Large intestine (tissue), 3 donors: ENCODE results near the gene CNTROB. TPM values are rescaled to one million over a fixed set of nuclear protein-coding genes. Genes with fewer than 3 reads are reported as not detected.

Experiments used
- DNase-seq, 2 donors: peaks; one replicate each; pipeline versions ENCODE4 v3.0.0 to v3.0.0-alpha.2; 2013
- H3K27ac ChIP-seq: one replicate; pipeline ENCODE4 v1.5.1; 2013; ENCODE audit warnings: low read length
- H3K27me3 ChIP-seq: 2 replicates; pipeline ENCODE4 v1.6.1; 2013; ENCODE audit warnings: low read length; ENCODE audit not compliant: control insufficient read depth, insufficient read depth
- H3K36me3 ChIP-seq: 2 replicates; pipeline ENCODE4 v1.6.1; 2013; ENCODE audit warnings: low read length; ENCODE audit not compliant: control insufficient read depth, insufficient read depth
- H3K4me1 ChIP-seq: one replicate; pipeline ENCODE4 v1.6.1; 2013; ENCODE audit warnings: low read length; ENCODE audit not compliant: control insufficient read depth, insufficient read depth
- H3K4me3 ChIP-seq: one replicate; pipeline ENCODE4 v1.5.1; 2013; ENCODE audit warnings: low read length
- H3K9me3 ChIP-seq: one replicate; pipeline ENCODE4 v1.6.1; 2013; ENCODE audit warnings: mild to moderate bottlenecking, low read depth, low read length, moderate library complexity; ENCODE audit not compliant: control insufficient read depth
- WGBS: methylation state at CpG from one replicate; pipeline ENCODE4 v1.1.5; 2013; ENCODE audit warnings: low lambda C conversion rate; ENCODE audit not compliant: insufficient coverage; 5-methylcytosine and 5-hydroxymethylcytosine counted together
- polyA plus RNA-seq: library from polyadenylated mRNA; unstranded; fragments of 120-200 nt; gene quantifications from one replicate; pipeline ENCODE4 v1.2.1, GENCODE V29; 2013

The CNTROB gene
- polyA plus RNA-seq, 1 donor = 30.1 TPM

DNA sequence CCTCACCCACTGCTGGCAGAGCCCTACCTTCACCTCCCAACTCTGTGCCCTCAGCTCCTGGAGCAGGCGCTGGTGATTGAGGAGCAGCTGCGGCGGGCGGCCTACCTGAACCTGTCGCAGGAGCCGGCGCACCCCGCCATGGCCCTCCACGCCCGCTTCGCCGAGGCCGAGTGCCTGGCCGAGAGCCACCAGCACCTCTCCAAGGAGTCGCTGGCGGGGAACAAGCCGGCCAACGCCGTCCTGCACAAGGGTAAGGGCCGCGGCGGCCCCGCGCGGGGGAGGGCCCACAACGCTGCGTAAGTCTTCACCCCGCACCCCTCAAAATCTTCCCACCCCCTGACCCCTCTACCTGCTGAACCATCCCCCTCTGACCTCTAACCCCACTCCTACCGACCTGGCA is 22.9 kb upstream of the CNTROB start:
- H3K27me3 ChIP-seq = no peaks in the 10 kb centered on the region
- no peak for DNase-seq
- no peaks in the 10 kb centered on the region for H3K4me1 ChIP-seq
- H3K27ac ChIP-seq = no peak overlapping the region
- H3K36me3 ChIP-seq = peaks cover 81% of the 10 kb centered on the region
- H3K9me3 ChIP-seq = no peaks in the 10 kb centered on the region
- WGBS = no CpG with 5 or more reads among the region's 29 CpGs
- no peak overlapping the region for H3K4me3 ChIP-seq

DNA sequence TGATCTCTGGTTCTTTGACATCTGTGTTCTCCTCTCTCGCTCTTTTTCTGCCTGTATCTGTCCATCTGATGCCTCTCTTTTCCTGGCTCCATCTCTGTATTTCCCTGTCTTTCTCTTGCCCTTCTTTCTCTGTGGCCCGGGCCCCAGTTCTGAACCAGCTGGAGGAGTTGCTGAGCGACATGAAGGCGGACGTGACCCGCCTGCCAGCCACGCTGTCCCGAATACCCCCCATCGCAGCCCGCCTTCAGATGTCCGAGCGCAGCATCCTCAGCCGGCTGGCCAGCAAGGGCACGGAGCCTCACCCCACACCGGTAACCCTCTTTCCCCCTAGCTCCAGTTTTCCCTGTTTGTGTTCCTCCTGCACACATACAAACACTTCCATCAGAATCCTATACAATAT is 21.7 kb upstream of the CNTROB start:
- H3K27me3 ChIP-seq = no peaks in the 10 kb centered on the region
- H3K9me3 ChIP-seq = no peaks in the 10 kb centered on the region
- DNase-seq = no peak
- H3K36me3 ChIP-seq = peaks cover 69% of the 10 kb centered on the region
- H3K27ac ChIP-seq = no peak overlapping the region
- 100% methylated on average over 1 of the region's 15 CpGs for WGBS
- H3K4me3 ChIP-seq = no peak overlapping the region
- H3K4me1 ChIP-seq = peaks cover 7% of the 10 kb centered on the region

DNA sequence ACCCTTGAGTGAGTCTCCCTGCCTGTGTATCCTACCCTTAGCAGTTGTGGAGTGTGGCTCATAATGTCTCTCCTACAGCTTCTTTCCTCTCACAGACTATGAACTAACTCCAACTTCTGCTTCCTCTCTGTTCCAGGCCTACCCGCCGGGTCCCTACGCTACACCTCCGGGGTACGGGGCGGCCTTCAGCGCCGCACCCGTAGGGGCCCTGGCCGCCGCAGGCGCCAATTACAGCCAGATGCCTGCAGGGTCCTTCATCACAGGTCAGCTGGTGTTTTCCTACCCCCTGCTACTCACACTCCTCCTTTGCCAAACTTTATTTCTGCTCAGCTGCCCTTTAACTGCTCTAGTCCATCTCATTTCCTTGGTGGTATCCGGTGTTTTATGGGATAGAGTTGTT is 21.3 kb upstream of the CNTROB start:
- no CpG with 5 or more reads among the region's 13 CpGs for WGBS
- Histone ChIP-seq H3K27ac (no peak overlapping the region), H3K9me3 (no peaks in the 10 kb centered on the region), H3K4me1 (peaks cover 9% of the 10 kb centered on the region), H3K4me3 (no peak overlapping the region), H3K27me3 (no peaks in the 10 kb centered on the region), H3K36me3 (peaks cover 65% of the 10 kb centered on the region)
- no peak for DNase-seq

DNA sequence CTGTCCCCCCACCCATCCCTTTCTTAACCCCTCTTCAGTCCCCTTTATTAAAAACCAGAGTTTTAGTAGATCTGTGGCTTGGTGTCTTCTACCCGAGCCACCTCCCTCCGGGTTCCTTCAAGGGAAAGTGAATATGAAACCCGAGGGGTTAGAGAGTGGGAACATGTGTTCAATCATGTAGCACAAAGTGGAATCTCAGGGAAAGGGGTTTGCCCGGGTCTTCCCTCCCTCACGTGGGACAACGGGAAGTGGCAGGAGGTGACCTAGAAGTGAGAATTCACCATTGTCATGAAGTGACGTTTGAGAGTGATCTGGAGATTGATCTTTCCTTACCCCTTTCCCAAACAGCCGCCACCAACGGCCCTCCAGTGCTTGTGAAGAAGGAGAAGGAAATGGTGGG is 20.9 kb upstream of the CNTROB start:
- peaks cover 11% of the 10 kb centered on the region for H3K4me1 ChIP-seq
- H3K36me3 ChIP-seq = peaks cover 61% of the 10 kb centered on the region
- no CpG with 5 or more reads among the region's 9 CpGs for WGBS
- H3K27ac ChIP-seq = no peak overlapping the region
- H3K4me3 ChIP-seq = no peak overlapping the region
- peaks cover 1% of the 10 kb centered on the region for H3K9me3 ChIP-seq
- no peaks in the 10 kb centered on the region for H3K27me3 ChIP-seq
- DNase-seq = no peak

DNA sequence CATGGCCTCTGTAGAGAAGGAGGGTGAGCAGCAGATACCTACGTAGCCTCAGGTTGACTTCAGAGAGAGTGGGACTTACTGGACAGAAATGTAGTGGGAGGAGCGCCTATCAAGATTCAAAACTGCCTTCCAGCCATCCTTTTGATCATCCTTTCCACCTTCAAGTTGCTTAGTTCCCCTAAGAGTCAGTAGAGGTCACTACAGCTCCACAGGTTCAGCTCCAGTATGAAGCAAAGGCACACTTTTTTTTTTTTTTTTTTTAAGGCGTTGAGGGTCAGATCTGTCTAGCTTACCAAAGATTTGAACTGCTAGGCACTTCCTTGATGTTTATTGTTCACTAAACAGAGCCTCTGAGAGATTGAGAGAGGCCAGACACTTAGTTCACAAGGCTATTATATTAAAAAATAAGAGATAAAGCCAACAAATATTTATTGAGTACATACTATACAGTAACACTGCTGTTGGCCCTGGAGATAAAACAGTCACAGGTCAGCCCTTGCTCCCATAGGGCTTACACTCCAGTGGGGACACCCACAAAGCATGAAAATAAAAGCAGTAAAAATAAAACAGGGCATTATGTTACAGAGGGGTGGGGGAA is 19.0 kb upstream of the CNTROB start:
- H3K4me1 ChIP-seq = peaks cover 16% of the 10 kb centered on the region
- H3K4me3 ChIP-seq = no peak overlapping the region
- no peaks in the 10 kb centered on the region for H3K27me3 ChIP-seq
- H3K36me3 ChIP-seq = peaks cover 42% of the 10 kb centered on the region
- peak; percentile 66 to 68 for DNase-seq
- H3K9me3 ChIP-seq = peaks cover 4% of the 10 kb centered on the region
- H3K27ac ChIP-seq = no peak overlapping the region
- WGBS = no CpG with 5 or more reads among the region's 3 CpGs

DNA sequence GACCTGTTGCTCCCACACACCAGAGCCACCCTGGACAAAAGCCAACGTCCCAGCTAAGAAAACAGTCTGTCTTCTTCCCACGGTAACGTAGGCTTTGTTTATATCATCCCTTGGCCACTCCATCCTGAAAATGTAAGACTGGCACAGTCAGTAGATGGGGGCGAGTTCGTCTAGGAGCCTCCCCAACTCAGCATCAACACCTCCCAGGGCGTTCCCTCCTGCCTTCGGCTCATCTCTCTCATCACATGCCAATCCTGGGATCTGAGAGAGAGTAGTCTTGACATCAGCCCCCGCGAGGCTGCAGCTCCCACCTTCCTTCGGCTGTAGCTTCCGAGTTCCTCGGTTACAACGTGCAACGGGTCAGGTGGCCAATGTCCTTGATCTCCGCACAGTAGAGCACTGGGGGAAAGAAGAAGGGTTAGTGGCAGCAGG is 16.8 kb upstream of the CNTROB start:
- Histone ChIP-seq H3K36me3 (peaks cover 20% of the 10 kb centered on the region), H3K9me3 (peaks cover 4% of the 10 kb centered on the region), H3K27me3 (no peaks in the 10 kb centered on the region), H3K27ac (peak overlapping the region; percentile 65), H3K4me1 (peaks cover 16% of the 10 kb centered on the region), H3K4me3 (peak overlapping the region; percentile 51)
- no CpG with 5 or more reads among the region's 15 CpGs for WGBS
- no peak for DNase-seq

DNA sequence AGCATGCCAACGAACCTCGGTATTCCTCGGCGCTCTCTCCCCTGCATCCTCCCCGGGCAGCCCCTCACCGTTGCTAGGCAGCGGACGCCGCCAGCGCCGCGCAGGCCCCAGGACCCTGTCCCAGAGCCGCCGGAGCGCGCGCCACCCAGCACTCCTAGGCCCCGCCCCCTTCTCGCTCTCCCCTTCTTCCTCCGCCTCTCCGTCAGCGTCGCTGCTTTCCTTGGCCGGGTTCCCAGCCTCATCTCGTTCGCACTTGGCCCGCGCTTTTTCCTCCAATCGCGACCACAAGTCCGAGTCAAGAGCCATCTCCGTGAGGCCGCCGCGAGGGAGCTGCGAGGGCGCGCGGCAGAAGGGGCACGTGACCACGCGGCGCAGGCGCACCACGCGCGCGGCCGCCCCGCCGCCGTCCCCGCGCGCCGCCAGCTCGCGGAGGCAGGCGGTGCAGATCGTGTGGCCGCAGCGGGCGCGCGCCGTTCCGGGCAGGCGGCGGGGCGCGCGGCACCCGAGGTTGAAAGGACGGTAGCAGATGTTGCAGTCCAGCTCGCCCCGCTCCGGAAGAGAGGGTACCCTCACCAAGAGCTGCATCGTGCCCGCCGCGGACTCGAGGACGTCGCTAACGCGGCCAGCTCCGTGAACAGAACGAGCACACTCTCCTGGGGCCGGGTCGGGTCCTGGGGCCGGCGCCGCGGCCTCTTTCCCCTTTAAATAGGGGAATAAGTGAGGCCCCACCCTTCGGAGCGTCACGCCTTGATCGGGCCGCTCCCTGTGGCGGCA is 16.2 kb upstream of the CNTROB start, which contains the start of gene RNF227:
Gene RNF227, minus strand, starts transcription at position 679 of the 774 bp plus-strand sequence. Its CDS starts 94 bp downstream, at position 585.
- Histone ChIP-seq H3K36me3 (peaks cover 14% of the 10 kb centered on the region), H3K27me3 (no peaks in the 10 kb centered on the region), H3K9me3 (peaks cover 4% of the 10 kb centered on the region), H3K27ac (peak within 1 kb of the TSS; percentile 74), H3K4me1 (peaks cover 16% of the 10 kb centered on the region), H3K4me3 (peak within 1 kb of the TSS; percentile 51)
- peak; percentile 94 to 97 for DNase-seq
- WGBS = no CpG with 5 or more reads among the region's 100 CpGs

DNA sequence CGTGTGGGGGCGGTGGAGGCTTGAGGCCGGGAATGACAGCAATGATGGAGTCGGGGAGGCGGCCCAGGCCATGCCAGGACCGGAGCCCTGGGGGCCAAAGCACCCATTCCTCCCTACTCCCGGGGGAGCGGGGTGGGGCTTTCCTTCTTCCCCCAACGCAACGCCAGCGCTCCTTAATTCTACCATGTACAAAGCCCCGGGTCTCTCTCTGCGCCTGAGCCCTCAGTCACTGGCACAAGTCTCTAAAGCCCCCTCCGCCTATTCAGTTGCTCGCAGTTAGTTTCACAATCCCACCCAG is 15.7 kb upstream of the CNTROB start:
- no peak for DNase-seq
- H3K27me3 ChIP-seq = no peaks in the 10 kb centered on the region
- H3K36me3 ChIP-seq = peaks cover 9% of the 10 kb centered on the region
- H3K9me3 ChIP-seq = peaks cover 4% of the 10 kb centered on the region
- no CpG with 5 or more reads among the region's 15 CpGs for WGBS
- H3K4me1 ChIP-seq = peaks cover 16% of the 10 kb centered on the region
- peak overlapping the region; percentile 74 for H3K27ac ChIP-seq
- peak overlapping the region; percentile 47 for H3K4me3 ChIP-seq

DNA sequence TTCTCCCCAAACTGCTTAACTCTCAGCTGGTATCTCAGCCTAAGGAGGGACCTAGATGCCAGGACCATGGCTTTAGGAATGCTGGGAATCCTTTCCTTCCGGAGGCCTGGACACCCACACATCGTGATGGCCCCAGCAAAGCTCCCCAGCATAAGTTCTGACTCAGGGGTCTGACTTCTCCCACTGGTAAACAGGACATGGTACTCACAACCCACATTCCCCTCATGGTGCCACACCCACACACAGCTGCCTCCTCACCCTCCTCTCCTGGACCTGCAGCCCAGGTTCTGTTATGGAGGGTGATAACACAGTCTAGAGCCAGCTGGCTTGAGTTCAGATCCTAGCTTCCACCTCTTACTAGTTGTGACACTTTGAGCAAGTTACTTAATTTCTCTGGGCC is 15.2 kb upstream of the CNTROB start:
- no peak overlapping the region for H3K27ac ChIP-seq
- H3K4me3 ChIP-seq = no peak overlapping the region
- no CpG with 5 or more reads among the region's 2 CpGs for WGBS
- peaks cover 4% of the 10 kb centered on the region for H3K9me3 ChIP-seq
- no peak for DNase-seq
- no peaks in the 10 kb centered on the region for H3K27me3 ChIP-seq
- H3K36me3 ChIP-seq = peaks cover 4% of the 10 kb centered on the region
- H3K4me1 ChIP-seq = peaks cover 16% of the 10 kb centered on the region

DNA sequence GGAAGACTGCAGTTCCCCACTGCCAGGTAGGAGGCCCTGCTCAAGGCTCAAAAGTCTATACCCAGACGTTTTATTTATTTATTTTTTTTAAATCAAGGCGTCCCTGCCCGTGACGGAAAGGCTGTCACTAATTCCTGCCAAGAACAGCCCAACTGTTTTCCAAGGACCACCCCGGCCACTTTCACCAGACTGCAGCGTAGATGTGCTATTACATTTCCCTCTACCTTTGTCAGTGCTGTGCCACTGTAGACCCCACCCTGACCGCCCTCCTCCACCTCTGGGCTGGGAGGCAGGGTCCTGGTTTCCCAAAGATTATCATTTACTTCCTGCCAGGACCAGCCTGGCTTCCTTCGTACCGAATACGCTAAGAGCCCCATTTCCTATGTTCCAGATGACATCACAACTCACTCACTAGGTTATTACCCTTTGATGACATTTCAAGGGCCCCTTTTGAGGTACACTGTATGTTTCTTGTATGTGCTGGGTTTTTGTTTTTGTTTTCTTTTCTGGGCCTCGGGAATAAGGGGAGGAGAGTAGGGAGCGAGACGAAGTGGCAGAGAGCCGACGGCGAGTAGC is 9.6 kb upstream of the CNTROB start:
- no CpG with 5 or more reads among the region's 16 CpGs for WGBS
- DNase-seq = peak; percentile 14 to 15

More for the DNA sequence above, 9.6 kb upstream of the CNTROB start:
- no peaks in the 10 kb centered on the region for H3K36me3 ChIP-seq
- H3K4me3 ChIP-seq = peak overlapping the region; percentile 57
- H3K9me3 ChIP-seq = no peaks in the 10 kb centered on the region
- H3K27ac ChIP-seq = peak overlapping the region; percentile 53
- no peaks in the 10 kb centered on the region for H3K27me3 ChIP-seq
- peaks cover 9% of the 10 kb centered on the region for H3K4me1 ChIP-seq
